IMR-90 (cell line): ENCODE data around the gene TMEM245. TPM values are rescaled to one million over a fixed set of nuclear protein-coding genes. Genes with fewer than 3 reads are reported as not detected.

Experiments used
- ATAC-seq: fragments of 200-7000 bp; cut with Tn5 transposase; 2 replicates; pipeline ENCODE4 v1.9.1; 2020; ENCODE audit warnings: low read depth, mild to moderate bottlenecking, moderate library complexity
- BruUV-seq: library from RNA; stranded (reverse); fragments of 400-500 nt; replicated peaks from 2 replicates; lab custom pipeline; 2021; lab: Mats Ljungman, UMichigan
- CTCF ChIA-PET: fragments of 300-600 bp; formaldehyde crosslinking; extraction: SDS; loops from one replicate; lab custom pipeline; 2021; ENCODE audit warnings: antibody characterized with exemption; lab: Yijun Ruan, JAX
- POLR2A ChIA-PET: fragments of 300-600 bp; sonication (Branson Sonifier 250); formaldehyde crosslinking; loops from one replicate; lab custom pipeline; 2022; ENCODE audit warnings: antibody characterized with exemption; ENCODE audit not compliant: unreplicated experiment; lab: Charles Lee
- DNase-seq: peaks from one replicate; pipeline ENCODE4 v3.0.0; 2013
- H2AFZ ChIP-seq: replicated peaks from 2 replicates; pipeline ENCODE3; 2013; ENCODE audit warnings: low read length, mild to moderate bottlenecking; ENCODE audit not compliant: poor library complexity
- H2AK5ac ChIP-seq: 2 replicates; pipeline ENCODE4 v1.6.1; 2013; ENCODE audit warnings: low read depth, low read length, inconsistent platforms
- H2AK9ac ChIP-seq: replicated peaks from 2 replicates; pipeline ENCODE3; 2013; ENCODE audit warnings: mild to moderate bottlenecking, low read depth, low read length, moderate library complexity; ENCODE audit not compliant: poor library complexity
- H2BK120ac ChIP-seq: 2 replicates; pipeline ENCODE4 v1.6.1; 2013; ENCODE audit warnings: low read depth, low read length, inconsistent platforms
- H2BK15ac ChIP-seq: 3 replicates; pipeline ENCODE4 v1.6.1; 2013; ENCODE audit warnings: low read depth, low read length, inconsistent platforms
- H2BK20ac ChIP-seq: 2 replicates; pipeline ENCODE4 v1.6.1; 2013; ENCODE audit warnings: low read depth, mild to moderate bottlenecking, inconsistent platforms, low read length, moderate library complexity
- H2BK5ac ChIP-seq: 2 replicates; pipeline ENCODE4 v1.6.1; 2013; ENCODE audit warnings: mild to moderate bottlenecking, low read depth, low read length, inconsistent platforms; ENCODE audit not compliant: poor library complexity, severe bottlenecking
- H3K14ac ChIP-seq: replicated peaks from 2 replicates; pipeline ENCODE4 v1.6.1; 2013; ENCODE audit warnings: low read depth, low read length, inconsistent platforms
- H3K18ac ChIP-seq: 2 replicates; pipeline ENCODE4 v1.6.1; 2013; ENCODE audit warnings: low read depth, low read length, control low read depth
- H3K23ac ChIP-seq: 2 replicates; pipeline ENCODE4 v1.6.1; 2013; ENCODE audit warnings: low read depth, low read length, inconsistent platforms
- H3K27ac ChIP-seq: 2 replicates; pipeline ENCODE4 v1.5.1; 2013; ENCODE audit warnings: mild to moderate bottlenecking, control low read depth, low read length; ENCODE audit not compliant: insufficient read depth
- H3K27me3 ChIP-seq: 2 replicates; pipeline ENCODE4 v1.6.1; 2013; ENCODE audit warnings: low read length; ENCODE audit not compliant: control insufficient read depth, insufficient read depth
- H3K36me3 ChIP-seq: 2 replicates; pipeline ENCODE4 v1.6.1; 2013; ENCODE audit warnings: low read length, mixed read lengths; ENCODE audit not compliant: control insufficient read depth, insufficient read depth
- H3K4ac ChIP-seq: 2 replicates; pipeline ENCODE4 v1.6.1; 2013; ENCODE audit warnings: low read depth, low read length, inconsistent platforms
- H3K4me1 ChIP-seq: 2 replicates; pipeline ENCODE4 v1.6.1; 2013; ENCODE audit warnings: low read length, mixed read lengths; ENCODE audit not compliant: control insufficient read depth, insufficient read depth
- H3K4me2 ChIP-seq: 2 replicates; pipeline ENCODE4 v1.6.1; 2013; ENCODE audit warnings: low read depth, mild to moderate bottlenecking, control low read depth, low read length, moderate library complexity
- H3K4me3 ChIP-seq: 2 replicates; pipeline ENCODE4 v1.5.1; 2013; ENCODE audit warnings: low read depth, mild to moderate bottlenecking, control low read depth, low read length, moderate library complexity; ENCODE audit not compliant: insufficient read depth
- H3K56ac ChIP-seq: 2 replicates; pipeline ENCODE4 v1.6.1; 2013; ENCODE audit warnings: low read length, inconsistent platforms; ENCODE audit not compliant: insufficient read depth; ENCODE audit errors: extremely low read depth
- H3K79me1 ChIP-seq, 2 experiments: 2 replicates each; pipeline ENCODE4 v1.6.1; 2013; ENCODE audit warnings: low read length in 2 of 2, inconsistent platforms in 1 of 2, low read depth in 1 of 2
- H3K9ac ChIP-seq: 2 replicates; pipeline ENCODE4 v1.6.1; 2013; ENCODE audit warnings: low read depth, low read length, control low read depth
- H3K9me1 ChIP-seq: 2 replicates; pipeline ENCODE4 v1.6.1; 2013; ENCODE audit warnings: low read length, inconsistent platforms; ENCODE audit not compliant: insufficient read depth
- H3K9me3 ChIP-seq: 2 replicates; pipeline ENCODE4 v1.6.1; 2013; ENCODE audit warnings: low read length; ENCODE audit not compliant: control insufficient read depth, insufficient read depth
- H4K20me1 ChIP-seq: 2 replicates; pipeline ENCODE4 v1.6.1; 2013; ENCODE audit warnings: low read length, inconsistent platforms; ENCODE audit not compliant: insufficient read depth
- H4K5ac ChIP-seq: 2 replicates; pipeline ENCODE4 v1.6.1; 2013; ENCODE audit warnings: mild to moderate bottlenecking, low read depth, low read length, control low read depth
- H4K8ac ChIP-seq, 2 experiments: 2 replicates each; pipeline ENCODE4 v1.6.1; 2013; ENCODE audit warnings: low read depth in 2 of 2, low read length in 2 of 2, control low read depth in 1 of 2, inconsistent platforms in 1 of 2
- H4K91ac ChIP-seq: 2 replicates; pipeline ENCODE4 v1.6.1; 2013; ENCODE audit warnings: low read depth, low read length, inconsistent platforms; ENCODE audit not compliant: insufficient read depth
- BHLHE40 ChIP-seq: fragments of 150-350 bp; IDR thresholded peaks from 2 replicates; pipeline ENCODE4 v1.6.1; 2016; ENCODE audit warnings: mild to moderate bottlenecking, low read depth, low read length
- CEBPB ChIP-seq: IDR thresholded peaks from 2 replicates; pipeline ENCODE4 v1.6.1; 2012; ENCODE audit warnings: low read depth, low read length, improper control_type of control experiment
- CHD1 ChIP-seq: IDR thresholded peaks from 2 replicates; pipeline ENCODE4 v1.6.1; 2012; ENCODE audit warnings: low read depth, low read length, improper control_type of control experiment
- FOS ChIP-seq: fragments of 150-350 bp; IDR thresholded peaks from 2 replicates; pipeline ENCODE4 v1.6.1; 2016; ENCODE audit warnings: low read depth, low read length
- MAFK ChIP-seq: IDR thresholded peaks from 2 replicates; pipeline ENCODE4 v1.6.1; 2012; ENCODE audit warnings: low read depth, low read length, improper control_type of control experiment
- MAZ ChIP-seq: IDR thresholded peaks from 2 replicates; pipeline ENCODE4 v1.6.1; 2012; ENCODE audit warnings: low read depth, mild to moderate bottlenecking, low read length, improper control_type of control experiment, moderate library complexity, borderline replicate concordance
- MXI1 ChIP-seq: IDR thresholded peaks from 2 replicates; pipeline ENCODE4 v1.6.1; 2012; ENCODE audit warnings: low read depth, mild to moderate bottlenecking, low read length, moderate library complexity, borderline replicate concordance
- NFE2L2 ChIP-seq: fragments of 150-350 bp; IDR thresholded peaks from 2 replicates; pipeline ENCODE4 v1.6.1; 2016; ENCODE audit warnings: low read depth, mild to moderate bottlenecking, low read length
- POLR2A ChIP-seq: IDR thresholded peaks from 2 replicates; pipeline ENCODE4 v1.6.1; 2012; ENCODE audit warnings: mild to moderate bottlenecking, low read depth, low read length
- RAD21 ChIP-seq: IDR thresholded peaks from 2 replicates; pipeline ENCODE4 v1.6.1; 2012; ENCODE audit warnings: low read length, improper control_type of control experiment
- RCOR1 ChIP-seq: IDR thresholded peaks from 2 replicates; pipeline ENCODE4 v1.6.1; 2012; ENCODE audit warnings: mild to moderate bottlenecking, low read length, improper control_type of control experiment; ENCODE audit not compliant: insufficient replicate concordance
- RFX5 ChIP-seq: IDR thresholded peaks from 2 replicates; pipeline ENCODE4 v1.8.0; 2012; ENCODE audit warnings: low read depth, mild to moderate bottlenecking, low read length, moderate library complexity
- SMC3 ChIP-seq: fragments of 150-350 bp; IDR thresholded peaks from 2 replicates; pipeline ENCODE4 v1.6.1; 2016; ENCODE audit warnings: low read depth, mild to moderate bottlenecking, antibody characterized with exemption, low read length, moderate library complexity
- WGBS, 2 experiments: methylation state at CpG; one replicate each; pipeline versions ENCODE4 v1.1.5 to v1.1.7; 2013; ENCODE audit warnings: missing lambda C conversion rate in 2 of 2; ENCODE audit not compliant: insufficient read length in 1 of 2; ENCODE audit errors: extremely low coverage in 2 of 2; 5-methylcytosine and 5-hydroxymethylcytosine counted together
- dilution Hi-C: fragments of 300-500 bp; cut with HindIII; formaldehyde crosslinking; loops from one replicate; pipeline ENCODE4 v1.14.3; 2018; ENCODE audit warnings: low sequenced_read_pairs; ENCODE audit not compliant: unreplicated experiment
- in situ Hi-C: fragments of 300-500 bp; cut with MboI; formaldehyde crosslinking; loops from 3 replicates; pipeline ENCODE4 v1.14.3; 2019; ENCODE audit warnings: low sequenced_read_pairs, inconsistent platforms, mixed read lengths
- intact Hi-C: fragments of 100-400 bp; cut with micrococcal nuclease; formaldehyde crosslinking; loops from 2 replicates; pipeline ENCODE4 v1.10.0; 2022
- polyA plus RNA-seq, 3 experiments: library from polyadenylated mRNA; depleted of rRNA; stranded (reverse); fragments of >200 nt; gene quantifications; 2 replicates each; pipeline ENCODE4 v1.2.3, GENCODE V29; 2012; ENCODE audit warnings: low replicate concordance in 1 of 3
- total RNA-seq: library from RNA; depleted of rRNA; stranded (reverse); fragments of >200 nt; gene quantifications from 2 replicates; pipeline ENCODE4 v1.2.3, GENCODE V29; 2012
- TF ChIP-seq, protein P1 (sequence below): fragments of 150-350 bp; IDR thresholded peaks from 2 replicates; pipeline ENCODE4 v1.6.1; 2016; ENCODE audit warnings: low read depth, mild to moderate bottlenecking, low read length, moderate library complexity, borderline replicate concordance
- TF ChIP-seq, protein P2 (sequence below): conservative IDR thresholded peaks from 2 replicates; pipeline ENCODE4 v1.5.1; 2012; ENCODE audit warnings: mild to moderate bottlenecking, low read depth, low read length, improper control_type of control experiment
- TF ChIP-seq, protein P3 (sequence below): fragments of 150-350 bp; IDR thresholded peaks from 2 replicates; pipeline ENCODE4 v1.6.1; 2017; ENCODE audit warnings: mild to moderate bottlenecking, antibody characterized with exemption, low read length, low read depth

TMEM245 gene
- total and polyA plus RNA-seq, 2 of the 4 experiments (the other 2 are of a cell fraction): 24.8 to 57.9 TPM

DNA sequence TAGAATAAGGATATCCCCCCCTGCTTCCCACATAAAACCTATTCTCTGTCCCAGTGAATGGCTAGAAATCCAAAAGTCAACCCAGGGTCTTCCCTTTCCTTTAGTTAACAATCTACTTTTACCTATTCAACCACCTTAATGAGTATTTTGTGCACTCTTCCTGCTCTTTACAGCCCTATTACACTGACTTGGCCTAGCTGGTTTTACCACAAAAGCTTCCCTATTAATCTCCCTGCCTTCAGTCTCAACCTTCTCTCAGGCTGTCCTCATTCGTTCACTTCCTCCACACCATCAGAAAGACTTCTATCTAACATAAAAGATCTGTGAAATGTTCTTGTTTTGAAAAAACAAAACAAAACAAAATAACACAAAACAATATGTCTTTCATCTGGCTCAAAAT lies 122.6 kb downstream of the TMEM245 start:
- CTCF ChIA-PET: no interaction called here
- Histone ChIP-seq H3K18ac (no peak overlapping the region), H3K4me1 (peaks cover 4% of the 10 kb centered on the region), H2BK20ac (no peak overlapping the region), H3K9me1 (peaks cover 5% of the 10 kb centered on the region; the same call in 1 of the 2 replicates), H3K56ac (no peak overlapping the region), H3K9ac (no peak overlapping the region), H2BK120ac (no peak overlapping the region), H4K91ac (no peak overlapping the region), H4K8ac (no peak overlapping the region), H3K4ac (no peak overlapping the region), H3K27ac (no peak overlapping the region), H3K14ac (no peak overlapping the region), H3K36me3 (peaks cover 12% of the 10 kb centered on the region; the same call in 1 of the 2 replicates), H3K79me1 (peaks cover 40 to 56% of the 10 kb centered on the region in 2 experiments), H2AK5ac (no peak overlapping the region), H4K5ac (no peak overlapping the region), H3K9me3 (no peaks in the 10 kb centered on the region), H3K4me3 (no peak overlapping the region), H3K4me2 (no peak overlapping the region), H2AFZ (no peak overlapping the region), H4K20me1 (peaks cover 10% of the 10 kb centered on the region; the same call in 1 of the 2 replicates), H3K27me3 (no peaks in the 10 kb centered on the region), H2AK9ac (no peak overlapping the region), H3K23ac (no peak overlapping the region), H2BK15ac (no peak overlapping the region), H2BK5ac (no peak overlapping the region)
- dilution Hi-C loops (no loop called here), intact Hi-C loops (no loop called here), in situ Hi-C loops (no loop called here)
- POLR2A ChIA-PET: no interaction called here
- ATAC-seq: no peak
- WGBS, 2 experiments: no CpG with 5 or more reads among the region's 1 CpG
- TF ChIP-seq FOS: no peak
- TF ChIP-seq, protein P1, sequence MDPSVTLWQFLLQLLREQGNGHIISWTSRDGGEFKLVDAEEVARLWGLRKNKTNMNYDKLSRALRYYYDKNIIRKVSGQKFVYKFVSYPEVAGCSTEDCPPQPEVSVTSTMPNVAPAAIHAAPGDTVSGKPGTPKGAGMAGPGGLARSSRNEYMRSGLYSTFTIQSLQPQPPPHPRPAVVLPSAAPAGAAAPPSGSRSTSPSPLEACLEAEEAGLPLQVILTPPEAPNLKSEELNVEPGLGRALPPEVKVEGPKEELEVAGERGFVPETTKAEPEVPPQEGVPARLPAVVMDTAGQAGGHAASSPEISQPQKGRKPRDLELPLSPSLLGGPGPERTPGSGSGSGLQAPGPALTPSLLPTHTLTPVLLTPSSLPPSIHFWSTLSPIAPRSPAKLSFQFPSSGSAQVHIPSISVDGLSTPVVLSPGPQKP: no peak
- TF ChIP-seq CHD1: no peak
- TF ChIP-seq, protein P2, sequence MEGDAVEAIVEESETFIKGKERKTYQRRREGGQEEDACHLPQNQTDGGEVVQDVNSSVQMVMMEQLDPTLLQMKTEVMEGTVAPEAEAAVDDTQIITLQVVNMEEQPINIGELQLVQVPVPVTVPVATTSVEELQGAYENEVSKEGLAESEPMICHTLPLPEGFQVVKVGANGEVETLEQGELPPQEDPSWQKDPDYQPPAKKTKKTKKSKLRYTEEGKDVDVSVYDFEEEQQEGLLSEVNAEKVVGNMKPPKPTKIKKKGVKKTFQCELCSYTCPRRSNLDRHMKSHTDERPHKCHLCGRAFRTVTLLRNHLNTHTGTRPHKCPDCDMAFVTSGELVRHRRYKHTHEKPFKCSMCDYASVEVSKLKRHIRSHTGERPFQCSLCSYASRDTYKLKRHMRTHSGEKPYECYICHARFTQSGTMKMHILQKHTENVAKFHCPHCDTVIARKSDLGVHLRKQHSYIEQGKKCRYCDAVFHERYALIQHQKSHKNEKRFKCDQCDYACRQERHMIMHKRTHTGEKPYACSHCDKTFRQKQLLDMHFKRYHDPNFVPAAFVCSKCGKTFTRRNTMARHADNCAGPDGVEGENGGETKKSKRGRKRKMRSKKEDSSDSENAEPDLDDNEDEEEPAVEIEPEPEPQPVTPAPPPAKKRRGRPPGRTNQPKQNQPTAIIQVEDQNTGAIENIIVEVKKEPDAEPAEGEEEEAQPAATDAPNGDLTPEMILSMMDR: no peak
- no peak for TF ChIP-seq RFX5
- no peak for TF ChIP-seq RAD21
- no peak for TF ChIP-seq NFE2L2
- no peak for TF ChIP-seq CEBPB
- TF ChIP-seq MAFK: no peak
- no peak for TF ChIP-seq MXI1
- no peak for TF ChIP-seq RCOR1
- no peak for TF ChIP-seq MAZ
- no peak for TF ChIP-seq SMC3
- TF ChIP-seq, protein P3, sequence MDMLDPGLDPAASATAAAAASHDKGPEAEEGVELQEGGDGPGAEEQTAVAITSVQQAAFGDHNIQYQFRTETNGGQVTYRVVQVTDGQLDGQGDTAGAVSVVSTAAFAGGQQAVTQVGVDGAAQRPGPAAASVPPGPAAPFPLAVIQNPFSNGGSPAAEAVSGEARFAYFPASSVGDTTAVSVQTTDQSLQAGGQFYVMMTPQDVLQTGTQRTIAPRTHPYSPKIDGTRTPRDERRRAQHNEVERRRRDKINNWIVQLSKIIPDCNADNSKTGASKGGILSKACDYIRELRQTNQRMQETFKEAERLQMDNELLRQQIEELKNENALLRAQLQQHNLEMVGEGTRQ: no peak
- no peak for TF ChIP-seq BHLHE40
- TF ChIP-seq POLR2A: no peak
- DNase-seq: no peak
- no TSS peak for BruUV-seq
